HL-60/S4 treated with retinoic acid at 250 ng/mL for 4 days and 3 days (cell line): ENCODE data around the gene KLHL26.

ENCODE experiments used
- in situ Hi-C: fragments of 300-500 bp; cut with MboI; formaldehyde crosslinking; loops from 2 replicates; pipeline ENCODE4 v1.7.0; 2022; ENCODE audit warnings: low sequenced_read_pairs

Gene KLHL26

GRCh38 chr19:18612772-18613588 lies 23.8 kb upstream of the KLHL26 start, which contains the start of gene TMEM59L:
Gene TMEM59L (plus strand): TSS chr19:18612870. CDS start chr19:18612959, 89 bp downstream.
- in situ Hi-C loops: no loop called here

GRCh38 chr19:18613589-18614234 lies 23.1 kb upstream of the KLHL26 start:
- in situ Hi-C loops: no loop called here

GRCh38 chr19:18616023-18616422 lies 20.8 kb upstream of the KLHL26 start:
- in situ Hi-C loops: no loop called here

- in situ Hi-C loops: no loop called here
Measured at GRCh38 chr19:18617562-18617961, 19.3 kb upstream of the KLHL26 start.

- in situ Hi-C loops: no loop called here
Measured at GRCh38 chr19:18618236-18618635, 18.6 kb upstream of the KLHL26 start.

- in situ Hi-C loops: no loop called here
Measured at GRCh38 chr19:18620311-18620710, 16.5 kb upstream of the KLHL26 start.

- in situ Hi-C loops: no loop called here
Measured at GRCh38 chr19:18620902-18621301, 15.9 kb upstream of the KLHL26 start.

- in situ Hi-C loops: no loop called here
Measured at GRCh38 chr19:18626906-18627305, 9.9 kb upstream of the KLHL26 start.

- in situ Hi-C loops: no loop called here
Measured at GRCh38 chr19:18629166-18630088, 7.4 kb upstream of the KLHL26 start.

GRCh38 chr19:18633321-18633720 lies 3.5 kb upstream of the KLHL26 start:
- in situ Hi-C loops: no loop called here

- in situ Hi-C loops: no loop called here
Measured at GRCh38 chr19:18634612-18635297, 2.1 kb upstream of the KLHL26 start.

GRCh38 chr19:18635831-18636182 lies 1.0 kb upstream of the KLHL26 start:
- in situ Hi-C loops: no loop called here

- in situ Hi-C loops: no loop called here
Measured at GRCh38 chr19:18636183-18636968, 452 bp upstream of the KLHL26 start.

GRCh38 chr19:18637673-18638630 lies 1.1 kb downstream of the KLHL26 start:
- in situ Hi-C loops: no loop called here

GRCh38 chr19:18639706-18640243 lies 2.9 kb downstream of the KLHL26 start:
- in situ Hi-C loops: no loop called here

GRCh38 chr19:18644196-18645034 lies 7.6 kb downstream of the KLHL26 start:
- in situ Hi-C loops: no loop called here

- in situ Hi-C loops: no loop called here
Measured at GRCh38 chr19:18645035-18645511, 8.2 kb downstream of the KLHL26 start.
